IMR-90 (cell line): ENCODE results near the gene RGS17. TPM values are rescaled to one million over a fixed set of nuclear protein-coding genes. Genes with fewer than 3 reads are reported as not detected.

Experiments
- ATAC-seq: fragments of 200-7000 bp; cut with Tn5 transposase; 2 replicates; pipeline ENCODE4 v1.9.1; 2020; ENCODE audit warnings: low read depth, mild to moderate bottlenecking, moderate library complexity
- BruUV-seq: library from RNA; stranded (reverse); fragments of 400-500 nt; replicated peaks from 2 replicates; lab custom pipeline; 2021; lab: Mats Ljungman, UMichigan
- CTCF ChIA-PET: fragments of 300-600 bp; formaldehyde crosslinking; extraction: SDS; loops from one replicate; lab custom pipeline; 2021; ENCODE audit warnings: antibody characterized with exemption; lab: Yijun Ruan, JAX
- POLR2A ChIA-PET: fragments of 300-600 bp; sonication (Branson Sonifier 250); formaldehyde crosslinking; loops from one replicate; lab custom pipeline; 2022; ENCODE audit warnings: antibody characterized with exemption; ENCODE audit not compliant: unreplicated experiment; lab: Charles Lee
- DNase-seq: peaks from one replicate; pipeline ENCODE4 v3.0.0; 2013
- H2AFZ ChIP-seq: replicated peaks from 2 replicates; pipeline ENCODE3; 2013; ENCODE audit warnings: low read length, mild to moderate bottlenecking; ENCODE audit not compliant: poor library complexity
- H2AK5ac ChIP-seq: 2 replicates; pipeline ENCODE4 v1.6.1; 2013; ENCODE audit warnings: low read depth, low read length, inconsistent platforms
- H2AK9ac ChIP-seq: replicated peaks from 2 replicates; pipeline ENCODE3; 2013; ENCODE audit warnings: mild to moderate bottlenecking, low read depth, low read length, moderate library complexity; ENCODE audit not compliant: poor library complexity
- H2BK120ac ChIP-seq: 2 replicates; pipeline ENCODE4 v1.6.1; 2013; ENCODE audit warnings: low read depth, low read length, inconsistent platforms
- H2BK15ac ChIP-seq: 3 replicates; pipeline ENCODE4 v1.6.1; 2013; ENCODE audit warnings: low read depth, low read length, inconsistent platforms
- H2BK20ac ChIP-seq: 2 replicates; pipeline ENCODE4 v1.6.1; 2013; ENCODE audit warnings: low read depth, mild to moderate bottlenecking, inconsistent platforms, low read length, moderate library complexity
- H2BK5ac ChIP-seq: 2 replicates; pipeline ENCODE4 v1.6.1; 2013; ENCODE audit warnings: mild to moderate bottlenecking, low read depth, low read length, inconsistent platforms; ENCODE audit not compliant: poor library complexity, severe bottlenecking
- H3K14ac ChIP-seq: replicated peaks from 2 replicates; pipeline ENCODE4 v1.6.1; 2013; ENCODE audit warnings: low read depth, low read length, inconsistent platforms
- H3K18ac ChIP-seq: 2 replicates; pipeline ENCODE4 v1.6.1; 2013; ENCODE audit warnings: low read depth, low read length, control low read depth
- H3K23ac ChIP-seq: 2 replicates; pipeline ENCODE4 v1.6.1; 2013; ENCODE audit warnings: low read depth, low read length, inconsistent platforms
- H3K27ac ChIP-seq: 2 replicates; pipeline ENCODE4 v1.5.1; 2013; ENCODE audit warnings: mild to moderate bottlenecking, control low read depth, low read length; ENCODE audit not compliant: insufficient read depth
- H3K27me3 ChIP-seq: 2 replicates; pipeline ENCODE4 v1.6.1; 2013; ENCODE audit warnings: low read length; ENCODE audit not compliant: control insufficient read depth, insufficient read depth
- H3K36me3 ChIP-seq: 2 replicates; pipeline ENCODE4 v1.6.1; 2013; ENCODE audit warnings: low read length, mixed read lengths; ENCODE audit not compliant: control insufficient read depth, insufficient read depth
- H3K4ac ChIP-seq: 2 replicates; pipeline ENCODE4 v1.6.1; 2013; ENCODE audit warnings: low read depth, low read length, inconsistent platforms
- H3K4me1 ChIP-seq: 2 replicates; pipeline ENCODE4 v1.6.1; 2013; ENCODE audit warnings: low read length, mixed read lengths; ENCODE audit not compliant: control insufficient read depth, insufficient read depth
- H3K4me2 ChIP-seq: 2 replicates; pipeline ENCODE4 v1.6.1; 2013; ENCODE audit warnings: low read depth, mild to moderate bottlenecking, control low read depth, low read length, moderate library complexity
- H3K4me3 ChIP-seq: 2 replicates; pipeline ENCODE4 v1.5.1; 2013; ENCODE audit warnings: low read depth, mild to moderate bottlenecking, control low read depth, low read length, moderate library complexity; ENCODE audit not compliant: insufficient read depth
- H3K56ac ChIP-seq: 2 replicates; pipeline ENCODE4 v1.6.1; 2013; ENCODE audit warnings: low read length, inconsistent platforms; ENCODE audit not compliant: insufficient read depth; ENCODE audit errors: extremely low read depth
- H3K79me1 ChIP-seq, 2 experiments: 2 replicates each; pipeline ENCODE4 v1.6.1; 2013; ENCODE audit warnings: low read length in 2 of 2, inconsistent platforms in 1 of 2, low read depth in 1 of 2
- H3K9ac ChIP-seq: 2 replicates; pipeline ENCODE4 v1.6.1; 2013; ENCODE audit warnings: low read depth, low read length, control low read depth
- H3K9me1 ChIP-seq: 2 replicates; pipeline ENCODE4 v1.6.1; 2013; ENCODE audit warnings: low read length, inconsistent platforms; ENCODE audit not compliant: insufficient read depth
- H3K9me3 ChIP-seq: 2 replicates; pipeline ENCODE4 v1.6.1; 2013; ENCODE audit warnings: low read length; ENCODE audit not compliant: control insufficient read depth, insufficient read depth
- H4K20me1 ChIP-seq: 2 replicates; pipeline ENCODE4 v1.6.1; 2013; ENCODE audit warnings: low read length, inconsistent platforms; ENCODE audit not compliant: insufficient read depth
- H4K5ac ChIP-seq: 2 replicates; pipeline ENCODE4 v1.6.1; 2013; ENCODE audit warnings: mild to moderate bottlenecking, low read depth, low read length, control low read depth
- H4K8ac ChIP-seq, 2 experiments: 2 replicates each; pipeline ENCODE4 v1.6.1; 2013; ENCODE audit warnings: low read depth in 2 of 2, low read length in 2 of 2, control low read depth in 1 of 2, inconsistent platforms in 1 of 2
- H4K91ac ChIP-seq: 2 replicates; pipeline ENCODE4 v1.6.1; 2013; ENCODE audit warnings: low read depth, low read length, inconsistent platforms; ENCODE audit not compliant: insufficient read depth
- BHLHE40 ChIP-seq: fragments of 150-350 bp; IDR thresholded peaks from 2 replicates; pipeline ENCODE4 v1.6.1; 2016; ENCODE audit warnings: mild to moderate bottlenecking, low read depth, low read length
- CEBPB ChIP-seq: IDR thresholded peaks from 2 replicates; pipeline ENCODE4 v1.6.1; 2012; ENCODE audit warnings: low read depth, low read length, improper control_type of control experiment
- CHD1 ChIP-seq: IDR thresholded peaks from 2 replicates; pipeline ENCODE4 v1.6.1; 2012; ENCODE audit warnings: low read depth, low read length, improper control_type of control experiment
- CTCF ChIP-seq: conservative IDR thresholded peaks from 2 replicates; pipeline ENCODE4 v1.5.1; 2012; ENCODE audit warnings: mild to moderate bottlenecking, low read depth, low read length, improper control_type of control experiment
- ELK1 ChIP-seq: fragments of 150-350 bp; IDR thresholded peaks from 2 replicates; pipeline ENCODE4 v1.6.1; 2016; ENCODE audit warnings: low read depth, mild to moderate bottlenecking, low read length, moderate library complexity, borderline replicate concordance
- FOS ChIP-seq: fragments of 150-350 bp; IDR thresholded peaks from 2 replicates; pipeline ENCODE4 v1.6.1; 2016; ENCODE audit warnings: low read depth, low read length
- MAFK ChIP-seq: IDR thresholded peaks from 2 replicates; pipeline ENCODE4 v1.6.1; 2012; ENCODE audit warnings: low read depth, low read length, improper control_type of control experiment
- MAZ ChIP-seq: IDR thresholded peaks from 2 replicates; pipeline ENCODE4 v1.6.1; 2012; ENCODE audit warnings: low read depth, mild to moderate bottlenecking, low read length, improper control_type of control experiment, moderate library complexity, borderline replicate concordance
- MXI1 ChIP-seq: IDR thresholded peaks from 2 replicates; pipeline ENCODE4 v1.6.1; 2012; ENCODE audit warnings: low read depth, mild to moderate bottlenecking, low read length, moderate library complexity, borderline replicate concordance
- NFE2L2 ChIP-seq: fragments of 150-350 bp; IDR thresholded peaks from 2 replicates; pipeline ENCODE4 v1.6.1; 2016; ENCODE audit warnings: low read depth, mild to moderate bottlenecking, low read length
- POLR2A ChIP-seq: IDR thresholded peaks from 2 replicates; pipeline ENCODE4 v1.6.1; 2012; ENCODE audit warnings: mild to moderate bottlenecking, low read depth, low read length
- RAD21 ChIP-seq: IDR thresholded peaks from 2 replicates; pipeline ENCODE4 v1.6.1; 2012; ENCODE audit warnings: low read length, improper control_type of control experiment
- RCOR1 ChIP-seq: IDR thresholded peaks from 2 replicates; pipeline ENCODE4 v1.6.1; 2012; ENCODE audit warnings: mild to moderate bottlenecking, low read length, improper control_type of control experiment; ENCODE audit not compliant: insufficient replicate concordance
- RFX5 ChIP-seq: IDR thresholded peaks from 2 replicates; pipeline ENCODE4 v1.8.0; 2012; ENCODE audit warnings: low read depth, mild to moderate bottlenecking, low read length, moderate library complexity
- SMC3 ChIP-seq: fragments of 150-350 bp; IDR thresholded peaks from 2 replicates; pipeline ENCODE4 v1.6.1; 2016; ENCODE audit warnings: low read depth, mild to moderate bottlenecking, antibody characterized with exemption, low read length, moderate library complexity
- USF2 ChIP-seq: fragments of 150-350 bp; IDR thresholded peaks from 2 replicates; pipeline ENCODE4 v1.6.1; 2017; ENCODE audit warnings: mild to moderate bottlenecking, antibody characterized with exemption, low read length, low read depth
- dilution Hi-C: fragments of 300-500 bp; cut with HindIII; formaldehyde crosslinking; loops from one replicate; pipeline ENCODE4 v1.14.3; 2018; ENCODE audit warnings: low sequenced_read_pairs; ENCODE audit not compliant: unreplicated experiment
- in situ Hi-C: fragments of 300-500 bp; cut with MboI; formaldehyde crosslinking; loops from 3 replicates; pipeline ENCODE4 v1.14.3; 2019; ENCODE audit warnings: low sequenced_read_pairs, inconsistent platforms, mixed read lengths
- intact Hi-C: fragments of 100-400 bp; cut with micrococcal nuclease; formaldehyde crosslinking; loops from 2 replicates; pipeline ENCODE4 v1.10.0; 2022
- polyA plus RNA-seq, 3 experiments: library from polyadenylated mRNA; depleted of rRNA; stranded (reverse); fragments of >200 nt; gene quantifications; 2 replicates each; pipeline ENCODE4 v1.2.3, GENCODE V29; 2012; ENCODE audit warnings: low replicate concordance in 1 of 3
- total RNA-seq: library from RNA; depleted of rRNA; stranded (reverse); fragments of >200 nt; gene quantifications from 2 replicates; pipeline ENCODE4 v1.2.3, GENCODE V29; 2012

Gene RGS17
- total and polyA plus RNA-seq, 2 of the 4 experiments (the other 2 are of a cell fraction), result 0.75 to 1.4 TPM

- Histone ChIP-seq H3K18ac (no peak overlapping the region), H3K27ac (no peak overlapping the region), H4K91ac (no peak overlapping the region), H2BK15ac (no peak overlapping the region), H3K79me1 (no peaks in the 10 kb centered on the region), H3K9me1 (no peaks in the 10 kb centered on the region), H3K4ac (no peak overlapping the region), H3K23ac (no peak overlapping the region), H3K14ac (no peak overlapping the region), H2AFZ (peak overlapping the region; percentile 53), H2BK120ac (no peak overlapping the region), H4K20me1 (no peaks in the 10 kb centered on the region), H3K9me3 (no peaks in the 10 kb centered on the region), H3K36me3 (no peaks in the 10 kb centered on the region), H3K27me3 (no peaks in the 10 kb centered on the region), H4K5ac (no peak overlapping the region), H3K9ac (no peak overlapping the region), H3K4me1 (peaks cover 2% of the 10 kb centered on the region), H2BK20ac (no peak overlapping the region), H2BK5ac (no peak overlapping the region), H2AK5ac (no peak overlapping the region), H3K4me3 (no peak overlapping the region), H2AK9ac (no peak overlapping the region), H4K8ac (no peak overlapping the region), H3K56ac (no peak overlapping the region), H3K4me2 (no peak overlapping the region)
- ATAC-seq, result no peak
- BruUV-seq, result no TSS peak
- dilution Hi-C loops, result no loop called here
- ChIA-PET POLR2A (no interaction called here), CTCF (no interaction called here)
- no peak for DNase-seq
- no peak for TF ChIP-seq CHD1
- no peak for TF ChIP-seq POLR2A
- TF ChIP-seq MAFK, result no peak
- no peak for TF ChIP-seq CTCF
- TF ChIP-seq RAD21, result no peak
- no peak for TF ChIP-seq USF2
- no peak for TF ChIP-seq RFX5
- no peak for TF ChIP-seq FOS
- TF ChIP-seq ELK1, result no peak
- no peak for TF ChIP-seq RCOR1
- TF ChIP-seq SMC3, result no peak
- no peak for TF ChIP-seq MXI1
- no peak for TF ChIP-seq NFE2L2
- no peak for TF ChIP-seq MAZ
- TF ChIP-seq BHLHE40, result no peak
- no peak for TF ChIP-seq CEBPB
- intact Hi-C loops, result no loop called here
- in situ Hi-C loops, result no loop called here
Measured at GRCh38 chr6:153172815-153173214, 41.7 kb upstream of the RGS17 start.
